SH-SY5Y (cell line): ENCODE measurements around the gene TMEM208.

ENCODE experiments used
- GATA2 ChIP-seq: IDR thresholded peaks from 2 replicates; pipeline ENCODE4 v1.6.1; 2011; ENCODE audit warnings: mild to moderate bottlenecking, low read depth, low read length
- GATA3 ChIP-seq: IDR thresholded peaks from 2 replicates; pipeline ENCODE4 v1.6.1; 2011; ENCODE audit warnings: low read depth, mild to moderate bottlenecking, low read length, moderate library complexity

DNA sequence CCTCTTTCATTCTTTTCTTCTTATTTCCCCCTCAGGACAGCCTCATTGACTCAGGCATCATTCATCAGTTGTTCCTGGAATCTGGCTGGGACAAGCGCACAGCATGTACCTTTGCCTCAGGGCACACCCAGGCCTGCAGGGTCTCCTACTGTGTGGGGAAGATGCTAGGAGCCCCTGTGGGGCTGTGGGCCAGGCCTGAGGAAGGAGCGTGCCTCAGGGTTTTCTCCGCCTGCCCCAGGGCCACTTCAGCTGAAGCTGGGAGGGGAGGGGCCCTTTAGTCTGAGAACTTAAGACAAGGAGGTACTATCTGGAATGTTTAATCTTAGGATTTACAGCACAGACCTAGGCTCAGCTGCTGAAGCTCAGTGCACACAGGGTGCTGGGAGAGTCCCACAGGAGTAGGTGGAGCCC lies 20.1 kb upstream of the TMEM208 start:
- TF ChIP-seq GATA2 (no peak), GATA3 (no peak)
